ENCODE data around the gene SLC35D3.
"Not testable (repeated sequence)": the region's sequence is repeated elsewhere in the genome, so short reads cannot be mapped to it uniquely, and the experiment has no call there.

The SLC35D3 gene

GRCh38 chr6:136967876-136968752 lies 46.0 kb downstream of the SLC35D3 start:
- FAIRE-seq: no peak

DNA sequence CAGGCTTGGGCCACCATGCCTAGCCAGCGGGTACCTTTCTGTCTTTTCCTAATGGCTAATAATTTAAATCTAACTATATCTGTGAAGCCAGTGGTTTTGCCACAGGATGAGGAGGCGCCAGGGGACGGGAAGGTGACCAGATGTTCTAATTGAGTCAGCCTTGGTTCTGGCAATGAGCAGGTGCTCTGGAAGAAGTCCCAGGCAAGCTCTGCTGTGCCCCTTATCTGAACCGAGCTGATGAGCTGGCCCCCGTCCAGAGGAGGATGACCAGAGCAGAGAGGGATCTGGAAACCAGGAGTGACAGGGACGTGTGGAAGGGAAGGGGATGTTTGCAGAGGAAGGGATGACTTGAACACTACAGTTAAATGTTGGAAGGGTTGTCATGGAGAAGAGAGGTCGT lies 46.7 kb downstream of the SLC35D3 start:
- FAIRE-seq: no peak

DNA sequence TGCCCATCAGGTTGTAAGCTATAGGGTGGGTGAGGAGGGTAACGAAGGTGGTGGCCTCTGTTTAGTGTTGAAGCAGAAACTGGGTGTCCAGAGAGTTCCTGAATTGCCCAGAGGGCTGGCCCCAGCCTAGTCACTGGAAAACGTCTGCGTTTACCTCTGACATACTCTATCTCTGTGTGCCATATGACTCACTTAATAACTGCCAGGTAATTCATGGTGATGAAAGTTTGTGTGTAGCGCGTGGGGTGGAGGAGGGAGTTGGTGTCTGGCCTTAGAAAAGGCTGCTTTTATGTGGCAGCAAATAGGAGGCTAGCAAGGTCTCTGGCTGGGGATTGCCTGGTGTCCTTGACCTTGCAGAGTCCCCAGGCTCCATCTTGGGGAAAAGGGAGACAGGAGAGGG lies 47.3 kb downstream of the SLC35D3 start:
- no peak for FAIRE-seq

GRCh38 chr6:136969930-136970329 lies 47.8 kb downstream of the SLC35D3 start:
- FAIRE-seq: no peak

DNA sequence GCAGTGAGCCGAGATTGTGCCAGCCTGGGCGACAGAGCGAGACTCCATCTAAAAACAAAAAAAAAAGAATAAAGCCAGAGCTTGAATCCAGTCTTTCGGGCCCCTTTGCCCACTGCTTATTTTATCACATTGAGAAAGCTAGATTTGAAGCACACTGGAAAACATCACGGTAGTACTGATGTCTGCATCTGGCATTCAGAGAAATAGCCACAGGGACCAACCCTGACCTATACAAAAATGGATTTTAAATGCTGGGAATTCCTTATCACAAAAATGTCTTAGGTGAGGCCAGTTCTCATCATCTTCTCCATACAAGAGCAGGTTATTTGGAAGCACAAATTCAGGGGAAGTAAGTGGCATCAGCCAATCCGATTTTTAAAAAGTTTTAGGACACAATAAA lies 49.5 kb downstream of the SLC35D3 start:
- FAIRE-seq: no peak

DNA sequence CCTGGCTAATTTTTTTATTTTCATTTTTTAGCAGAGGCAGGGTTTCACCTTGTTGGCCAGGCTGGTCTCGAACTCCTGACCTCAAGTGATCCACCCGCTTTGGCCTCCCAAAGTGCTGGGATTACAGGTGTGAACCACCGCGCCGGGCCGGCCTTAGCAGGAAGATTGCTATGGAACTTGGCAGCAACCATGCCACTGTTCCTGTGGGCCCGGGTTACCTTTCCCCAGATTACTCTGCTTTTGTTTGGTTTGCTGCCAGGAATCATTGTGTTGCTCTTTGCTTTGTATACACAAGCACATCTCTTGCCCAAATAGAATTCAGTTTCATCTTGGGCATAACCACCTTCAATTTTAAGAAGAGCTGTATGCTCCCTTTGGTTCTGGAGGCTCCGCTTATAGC lies 51.7 kb downstream of the SLC35D3 start:
- not testable (repeated sequence) for FAIRE-seq

Measured in endometrium (tissue), 2 donors.